ENCODE data around the gene RAD50.

GRCh38 chr5:132690156-132690555 is 133.4 kb downstream of the RAD50 start:
- TF ChIP-seq CTCF (IDR thresholded peaks at IDR 0.05) (no peak), POLR2A (IDR thresholded peaks at IDR 0.05) (no peak)
